Measurements from ENCODE around the gene HSF5. TPM values are rescaled to one million over a fixed set of nuclear protein-coding genes. Genes with fewer than 3 reads are reported as not detected.

The HSF5 gene
- total and polyA plus RNA-seq, 2 of the 4 experiments (the other 2 are of a cell fraction), result not detected

DNA sequence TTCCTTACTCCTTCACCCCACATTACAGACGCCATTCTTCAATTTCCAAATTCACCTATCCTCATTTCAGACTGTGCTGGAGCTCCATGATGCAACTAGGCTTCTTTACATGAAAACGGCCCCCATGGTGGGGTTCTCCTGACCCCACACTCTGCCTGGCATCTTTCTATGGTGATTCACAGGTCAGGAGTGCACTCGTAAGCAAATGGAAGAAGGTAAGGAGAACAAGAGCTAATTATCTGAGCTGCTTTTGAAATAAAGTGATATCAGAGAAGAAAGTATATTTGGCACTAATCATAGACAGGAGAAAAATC lies 108.7 kb downstream of the HSF5 start:
- no CpG with 5 or more reads among the region's 3 CpGs for WGBS, 2 experiments (ENCODE audit: extremely low coverage in 2 of 2, insufficient read length in 1 of 2)
- no peak for TF ChIP-seq BHLHE40 (IDR thresholded peaks at IDR 0.05; ENCODE audit: low read depth, low read length)
- TF ChIP-seq, protein P1, sequence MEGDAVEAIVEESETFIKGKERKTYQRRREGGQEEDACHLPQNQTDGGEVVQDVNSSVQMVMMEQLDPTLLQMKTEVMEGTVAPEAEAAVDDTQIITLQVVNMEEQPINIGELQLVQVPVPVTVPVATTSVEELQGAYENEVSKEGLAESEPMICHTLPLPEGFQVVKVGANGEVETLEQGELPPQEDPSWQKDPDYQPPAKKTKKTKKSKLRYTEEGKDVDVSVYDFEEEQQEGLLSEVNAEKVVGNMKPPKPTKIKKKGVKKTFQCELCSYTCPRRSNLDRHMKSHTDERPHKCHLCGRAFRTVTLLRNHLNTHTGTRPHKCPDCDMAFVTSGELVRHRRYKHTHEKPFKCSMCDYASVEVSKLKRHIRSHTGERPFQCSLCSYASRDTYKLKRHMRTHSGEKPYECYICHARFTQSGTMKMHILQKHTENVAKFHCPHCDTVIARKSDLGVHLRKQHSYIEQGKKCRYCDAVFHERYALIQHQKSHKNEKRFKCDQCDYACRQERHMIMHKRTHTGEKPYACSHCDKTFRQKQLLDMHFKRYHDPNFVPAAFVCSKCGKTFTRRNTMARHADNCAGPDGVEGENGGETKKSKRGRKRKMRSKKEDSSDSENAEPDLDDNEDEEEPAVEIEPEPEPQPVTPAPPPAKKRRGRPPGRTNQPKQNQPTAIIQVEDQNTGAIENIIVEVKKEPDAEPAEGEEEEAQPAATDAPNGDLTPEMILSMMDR (conservative IDR thresholded peaks at IDR 0.05; ENCODE audit: low read depth, low read length), result no peak
- no peak for TF ChIP-seq ELK1 (IDR thresholded peaks at IDR 0.05; ENCODE audit: borderline replicate concordance, low read depth, low read length)
- no peak for TF ChIP-seq POLR2A (IDR thresholded peaks at IDR 0.05; ENCODE audit: low read depth, low read length)
- no peaks in the 10 kb centered on the region for H3K4me1 ChIP-seq (ENCODE audit: control insufficient read depth, insufficient read depth, low read length)
- no peak overlapping the region for H3K4ac ChIP-seq (ENCODE audit: low read depth, low read length)
- no peaks in the 10 kb centered on the region for H4K20me1 ChIP-seq (ENCODE audit: insufficient read depth, low read length)
- H2AFZ ChIP-seq (replicated peaks; ENCODE audit: low read length, poor library complexity), result no peak overlapping the region
- H2BK5ac ChIP-seq (ENCODE audit: low read depth, low read length, poor library complexity, severe bottlenecking), result no peak overlapping the region
- no TSS peak for BruUV-seq (replicated peaks)
- H3K79me1 ChIP-seq (ENCODE audit: low read depth in 1 of 2, low read length in 2 of 2), result no peaks in the 10 kb centered on the region
- no peak overlapping the region for H3K9ac ChIP-seq (ENCODE audit: low read depth, low read length)
- H3K14ac ChIP-seq (replicated peaks; ENCODE audit: low read depth, low read length), result no peak overlapping the region
- POLR2A ChIA-PET (ENCODE audit: unreplicated experiment), result no interaction called here
- H4K8ac ChIP-seq (ENCODE audit: low read depth in 2 of 2, low read length in 2 of 2), result no peak overlapping the region
- no peak overlapping the region for H2AK5ac ChIP-seq (ENCODE audit: low read depth, low read length)
- intact Hi-C loops (cut with micrococcal nuclease) (no loop called here), dilution Hi-C loops (cut with HindIII; ENCODE audit: low sequenced_read_pairs, unreplicated experiment) (no loop called here), in situ Hi-C loops (cut with MboI; ENCODE audit: low sequenced_read_pairs) (no loop called here)
- no peak overlapping the region for H3K4me2 ChIP-seq (ENCODE audit: low read depth, low read length)
- peaks cover 23% of the 10 kb centered on the region for H3K27me3 ChIP-seq (ENCODE audit: control insufficient read depth, insufficient read depth, low read length)
- no peak overlapping the region for H3K27ac ChIP-seq (ENCODE audit: insufficient read depth, low read length)
- H2AK9ac ChIP-seq (replicated peaks; ENCODE audit: low read depth, low read length, poor library complexity), result no peak overlapping the region
- no peak overlapping the region for H2BK120ac ChIP-seq (ENCODE audit: low read depth, low read length)
- no peak overlapping the region for H4K5ac ChIP-seq (ENCODE audit: low read depth, low read length)
- DNase-seq (no peak), ATAC-seq (ENCODE audit: low read depth) (no peak)
- no peak overlapping the region for H2BK15ac ChIP-seq (ENCODE audit: low read depth, low read length)
- no peak overlapping the region for H3K23ac ChIP-seq (ENCODE audit: low read depth, low read length)
- H3K18ac ChIP-seq (ENCODE audit: low read depth, low read length), result no peak overlapping the region
- H3K4me3 ChIP-seq (ENCODE audit: insufficient read depth, low read depth, low read length), result no peak overlapping the region
- H3K9me1 ChIP-seq (ENCODE audit: insufficient read depth, low read length), result no peaks in the 10 kb centered on the region
- H3K56ac ChIP-seq (ENCODE audit: extremely low read depth, insufficient read depth, low read length), result no peak overlapping the region
- H3K36me3 ChIP-seq (ENCODE audit: control insufficient read depth, insufficient read depth, low read length), result no peaks in the 10 kb centered on the region
- H4K91ac ChIP-seq (ENCODE audit: insufficient read depth, low read depth, low read length), result no peak overlapping the region
- CTCF ChIA-PET, result no interaction called here
- no peak overlapping the region for H2BK20ac ChIP-seq (ENCODE audit: low read depth, low read length)
- H3K9me3 ChIP-seq (ENCODE audit: control insufficient read depth, insufficient read depth, low read length), result no peaks in the 10 kb centered on the region

All from IMR-90 (cell line).